ENCODE measurements around the gene KRTAP10-10.
"Not testable (repeated sequence)": the region's sequence is repeated elsewhere in the genome, so short reads cannot be mapped to it uniquely, and the experiment has no call there.

Gene KRTAP10-10

DNA sequence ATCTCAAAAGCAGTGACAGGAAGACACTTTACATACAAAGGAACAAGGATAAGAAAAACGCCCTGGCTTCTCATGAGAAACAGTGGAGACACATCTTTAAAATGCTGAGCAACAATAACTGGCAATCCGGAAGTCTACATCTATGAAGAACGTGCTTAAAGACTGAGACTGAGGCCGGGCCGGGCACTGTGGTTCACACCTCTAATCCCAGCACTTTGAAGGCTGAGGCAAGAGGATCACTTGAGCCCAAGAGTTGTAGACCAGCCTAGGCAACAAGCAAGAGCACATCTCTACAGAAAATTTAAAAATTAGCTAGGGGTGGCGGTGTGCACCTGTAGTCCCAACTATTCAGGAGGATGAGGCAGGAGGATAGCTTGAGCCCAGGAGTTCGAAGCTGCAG is 46.9 kb downstream of the KRTAP10-10 start:
- no peak for DNase-seq (ENCODE audit: low read depth)

DNA sequence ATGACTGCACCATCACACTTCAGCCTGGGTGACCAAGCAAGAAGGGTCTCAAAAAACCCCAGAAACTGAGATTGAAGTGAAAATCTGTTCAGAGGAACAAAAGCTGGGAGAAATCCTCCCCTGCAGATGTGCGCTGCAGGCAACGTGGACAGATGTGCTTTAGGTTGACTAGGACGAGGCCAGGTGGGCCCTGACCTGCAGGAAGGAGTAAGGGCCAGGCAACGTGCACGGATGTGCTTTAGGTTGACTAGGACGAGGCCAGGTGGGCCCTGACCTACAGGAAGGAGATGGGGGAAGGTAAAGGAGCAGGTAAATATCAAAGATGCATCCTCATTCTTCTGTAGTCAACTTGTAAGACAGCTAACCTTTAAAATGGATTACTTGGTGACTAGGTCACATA is 47.3 kb downstream of the KRTAP10-10 start:
- no peak for DNase-seq (ENCODE audit: low read depth)

DNA sequence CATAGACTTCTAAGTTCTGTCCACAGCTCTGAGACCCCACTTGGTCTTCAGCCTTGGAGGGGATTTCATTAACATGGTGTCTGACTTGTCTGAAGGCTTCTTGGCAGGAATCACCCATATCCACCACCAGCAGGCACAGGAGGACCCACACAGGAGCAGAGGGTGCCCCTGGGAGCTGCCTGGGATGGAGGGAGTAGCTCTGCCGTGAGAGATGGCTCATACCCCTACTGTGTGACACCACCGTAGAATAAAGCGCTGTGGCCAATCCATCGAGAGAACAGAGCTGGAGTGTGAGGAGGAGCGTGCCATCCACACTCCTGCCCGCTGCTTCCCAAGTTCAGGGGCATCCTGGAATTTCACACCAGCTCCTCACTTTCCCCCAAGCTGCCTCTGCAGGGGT is 47.9 kb downstream of the KRTAP10-10 start:
- DNase-seq (ENCODE audit: low read depth): not testable (repeated sequence)

DNA sequence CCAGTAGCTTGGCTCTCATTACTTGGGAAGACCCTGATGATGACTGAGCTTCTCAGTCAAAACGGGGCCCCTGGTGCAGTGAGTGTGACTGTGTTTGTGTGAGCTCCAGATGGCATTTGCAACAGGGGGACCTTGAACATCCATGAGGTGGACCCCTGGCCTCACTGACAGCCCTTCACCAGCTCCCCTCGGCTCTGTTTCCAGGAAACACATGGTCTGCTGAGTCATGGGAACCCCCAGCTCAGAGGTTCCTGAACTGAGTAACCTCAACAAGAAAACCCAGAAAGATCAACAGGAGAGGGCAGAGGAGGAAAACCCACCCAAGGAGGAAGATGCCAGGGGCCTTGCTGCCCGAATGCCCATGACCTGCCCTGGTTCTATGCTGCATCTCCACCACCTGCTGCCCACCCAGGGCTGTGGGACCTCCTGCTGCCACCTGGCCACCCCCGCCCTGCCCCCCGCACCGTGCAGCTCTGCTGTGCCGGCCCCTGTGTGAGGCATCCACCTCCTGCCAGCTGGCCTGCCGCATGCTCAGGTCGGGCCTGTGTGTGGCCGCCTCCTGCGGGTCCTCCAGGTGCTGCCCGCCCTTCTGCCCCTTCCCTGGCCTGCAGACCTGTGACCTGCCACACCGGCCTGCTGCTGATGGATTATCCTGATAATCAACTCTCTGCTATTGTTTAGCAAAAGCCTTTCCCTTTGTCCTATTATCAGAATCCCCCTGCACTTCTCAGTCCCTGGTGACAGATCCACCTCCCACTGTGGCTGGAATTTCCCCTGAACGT is 49.0 kb downstream of the KRTAP10-10 start:
- DNase-seq (ENCODE audit: low read depth): no peak

DNA sequence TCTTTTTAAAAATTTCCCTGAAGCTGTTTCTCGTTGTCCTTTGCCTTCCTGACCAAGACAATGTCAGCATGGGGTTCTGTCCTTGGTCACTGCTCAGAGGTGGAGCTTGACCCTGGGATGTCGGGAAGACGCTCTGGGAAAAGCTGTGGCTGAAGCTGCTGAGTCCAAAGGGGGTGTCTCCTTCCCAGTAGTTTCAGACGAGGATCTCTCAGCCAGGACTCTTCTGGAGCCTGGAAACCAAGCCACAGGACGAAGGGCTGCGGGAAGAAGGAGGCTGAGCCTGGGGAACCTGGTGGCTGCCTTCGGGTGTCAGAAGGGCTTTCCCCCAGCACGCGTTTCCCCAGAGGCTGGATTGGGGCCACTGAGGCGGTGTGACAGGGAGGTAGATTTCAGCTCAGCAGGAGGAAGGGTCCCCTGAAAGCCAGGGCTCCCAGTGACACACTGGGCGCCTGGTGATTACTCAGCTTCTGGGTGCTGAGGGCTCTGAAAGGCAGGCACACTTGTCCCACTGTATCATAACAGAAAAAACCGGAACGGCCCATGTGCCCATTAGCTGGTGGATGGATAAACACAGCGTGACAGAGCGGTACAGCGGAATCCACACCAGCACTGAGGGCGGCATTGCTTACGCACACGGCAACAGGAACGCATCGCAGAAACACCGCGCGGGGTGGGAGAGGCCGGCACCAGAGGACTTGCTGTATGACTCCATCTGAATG is 49.8 kb downstream of the KRTAP10-10 start:
- no peak for DNase-seq (ENCODE audit: low read depth)

DNA sequence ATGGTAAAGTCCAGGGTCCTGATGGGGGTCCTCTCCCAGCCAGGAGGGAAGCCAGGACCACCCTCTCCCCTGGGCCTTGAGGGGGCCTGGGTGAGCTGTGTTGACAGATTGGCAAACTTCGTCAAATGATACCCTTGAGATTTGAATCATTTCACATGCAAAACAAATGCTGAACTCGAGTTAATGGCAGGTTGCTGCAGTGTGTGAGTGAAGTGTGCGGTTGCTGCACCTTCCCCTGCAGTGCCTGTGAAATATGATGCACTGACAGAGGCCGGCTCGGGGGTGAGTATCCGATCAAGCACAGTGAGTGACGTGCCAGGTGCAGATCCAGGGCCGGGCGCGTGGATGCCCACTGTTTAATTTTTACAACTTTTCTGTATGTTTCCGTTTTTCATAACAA is 50.5 kb downstream of the KRTAP10-10 start:
- DNase-seq (ENCODE audit: low read depth): no peak
